Measurements from ENCODE around the gene NEK9.

DNA sequence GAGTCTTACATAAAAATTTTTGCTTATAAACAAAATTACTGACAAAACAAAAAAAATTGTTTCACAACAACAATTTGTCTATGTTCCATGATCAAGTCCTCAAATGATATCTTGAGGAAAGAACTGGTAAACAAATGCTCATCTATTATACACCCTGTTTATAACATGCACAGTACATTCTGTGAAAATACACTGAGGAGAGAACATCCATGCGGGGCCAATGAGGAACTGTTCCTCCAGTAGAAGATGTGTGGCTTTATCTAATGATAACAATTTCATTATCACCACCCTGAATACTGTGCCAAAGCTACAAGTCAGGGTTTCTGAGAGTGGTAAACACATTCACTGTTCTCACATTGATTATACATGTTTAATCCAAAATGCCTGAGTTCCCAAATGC is 86.3 kb downstream of the NEK9 start:
- TF ChIP-seq, protein P1, sequence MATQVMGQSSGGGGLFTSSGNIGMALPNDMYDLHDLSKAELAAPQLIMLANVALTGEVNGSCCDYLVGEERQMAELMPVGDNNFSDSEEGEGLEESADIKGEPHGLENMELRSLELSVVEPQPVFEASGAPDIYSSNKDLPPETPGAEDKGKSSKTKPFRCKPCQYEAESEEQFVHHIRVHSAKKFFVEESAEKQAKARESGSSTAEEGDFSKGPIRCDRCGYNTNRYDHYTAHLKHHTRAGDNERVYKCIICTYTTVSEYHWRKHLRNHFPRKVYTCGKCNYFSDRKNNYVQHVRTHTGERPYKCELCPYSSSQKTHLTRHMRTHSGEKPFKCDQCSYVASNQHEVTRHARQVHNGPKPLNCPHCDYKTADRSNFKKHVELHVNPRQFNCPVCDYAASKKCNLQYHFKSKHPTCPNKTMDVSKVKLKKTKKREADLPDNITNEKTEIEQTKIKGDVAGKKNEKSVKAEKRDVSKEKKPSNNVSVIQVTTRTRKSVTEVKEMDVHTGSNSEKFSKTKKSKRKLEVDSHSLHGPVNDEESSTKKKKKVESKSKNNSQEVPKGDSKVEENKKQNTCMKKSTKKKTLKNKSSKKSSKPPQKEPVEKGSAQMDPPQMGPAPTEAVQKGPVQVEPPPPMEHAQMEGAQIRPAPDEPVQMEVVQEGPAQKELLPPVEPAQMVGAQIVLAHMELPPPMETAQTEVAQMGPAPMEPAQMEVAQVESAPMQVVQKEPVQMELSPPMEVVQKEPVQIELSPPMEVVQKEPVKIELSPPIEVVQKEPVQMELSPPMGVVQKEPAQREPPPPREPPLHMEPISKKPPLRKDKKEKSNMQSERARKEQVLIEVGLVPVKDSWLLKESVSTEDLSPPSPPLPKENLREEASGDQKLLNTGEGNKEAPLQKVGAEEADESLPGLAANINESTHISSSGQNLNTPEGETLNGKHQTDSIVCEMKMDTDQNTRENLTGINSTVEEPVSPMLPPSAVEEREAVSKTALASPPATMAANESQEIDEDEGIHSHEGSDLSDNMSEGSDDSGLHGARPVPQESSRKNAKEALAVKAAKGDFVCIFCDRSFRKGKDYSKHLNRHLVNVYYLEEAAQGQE (IDR thresholded peaks at IDR 0.05; ENCODE audit: insufficient read depth in 1 of 2, low read depth in 2 of 2, low read length in 2 of 2) = no peak
- TF ChIP-seq SIN3A (IDR thresholded peaks at IDR 0.05; ENCODE audit: borderline replicate concordance, insufficient read depth, low read length) = no peak
- no peak for TF ChIP-seq TAF1 (IDR thresholded peaks at IDR 0.05; ENCODE audit: borderline replicate concordance, insufficient read depth, low read length)
- no peak for TF ChIP-seq POLR2AphosphoS5 (IDR thresholded peaks at IDR 0.05; ENCODE audit: low read depth, low read length)
